ENCODE results near the gene RARRES1.

DNA sequence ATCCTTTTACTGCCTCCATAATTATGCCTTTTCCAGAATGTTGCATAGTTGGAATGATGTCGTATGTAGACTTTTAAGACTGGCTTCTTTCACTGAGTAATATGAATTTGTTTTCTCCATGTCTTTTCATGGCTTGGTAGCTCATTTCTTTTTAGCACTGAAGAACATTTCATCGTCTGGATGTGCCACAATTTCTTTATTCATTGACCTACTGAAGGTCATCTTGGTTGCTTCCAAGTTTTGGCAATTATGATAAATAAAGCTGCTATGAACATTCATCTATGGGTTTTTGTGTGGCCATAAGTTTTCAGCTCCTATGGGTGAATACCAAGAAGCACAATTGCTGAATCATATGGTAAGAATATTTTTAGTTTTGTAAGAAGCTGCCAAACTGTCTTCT is 23.2 kb upstream of the RARRES1 start:
- no peak for TF ChIP-seq EP300 (IDR thresholded peaks at IDR 0.05)
- no peak for TF ChIP-seq POLR2A (IDR thresholded peaks at IDR 0.05)
- TF ChIP-seq, protein P1, sequence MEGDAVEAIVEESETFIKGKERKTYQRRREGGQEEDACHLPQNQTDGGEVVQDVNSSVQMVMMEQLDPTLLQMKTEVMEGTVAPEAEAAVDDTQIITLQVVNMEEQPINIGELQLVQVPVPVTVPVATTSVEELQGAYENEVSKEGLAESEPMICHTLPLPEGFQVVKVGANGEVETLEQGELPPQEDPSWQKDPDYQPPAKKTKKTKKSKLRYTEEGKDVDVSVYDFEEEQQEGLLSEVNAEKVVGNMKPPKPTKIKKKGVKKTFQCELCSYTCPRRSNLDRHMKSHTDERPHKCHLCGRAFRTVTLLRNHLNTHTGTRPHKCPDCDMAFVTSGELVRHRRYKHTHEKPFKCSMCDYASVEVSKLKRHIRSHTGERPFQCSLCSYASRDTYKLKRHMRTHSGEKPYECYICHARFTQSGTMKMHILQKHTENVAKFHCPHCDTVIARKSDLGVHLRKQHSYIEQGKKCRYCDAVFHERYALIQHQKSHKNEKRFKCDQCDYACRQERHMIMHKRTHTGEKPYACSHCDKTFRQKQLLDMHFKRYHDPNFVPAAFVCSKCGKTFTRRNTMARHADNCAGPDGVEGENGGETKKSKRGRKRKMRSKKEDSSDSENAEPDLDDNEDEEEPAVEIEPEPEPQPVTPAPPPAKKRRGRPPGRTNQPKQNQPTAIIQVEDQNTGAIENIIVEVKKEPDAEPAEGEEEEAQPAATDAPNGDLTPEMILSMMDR (IDR thresholded peaks at IDR 0.05) = no peak
